ENCODE data around the gene RWDD4.
"Not testable (repeated sequence)": the region's sequence is repeated elsewhere in the genome, so short reads cannot be mapped to it uniquely, and the experiment has no call there.

Gene RWDD4

DNA sequence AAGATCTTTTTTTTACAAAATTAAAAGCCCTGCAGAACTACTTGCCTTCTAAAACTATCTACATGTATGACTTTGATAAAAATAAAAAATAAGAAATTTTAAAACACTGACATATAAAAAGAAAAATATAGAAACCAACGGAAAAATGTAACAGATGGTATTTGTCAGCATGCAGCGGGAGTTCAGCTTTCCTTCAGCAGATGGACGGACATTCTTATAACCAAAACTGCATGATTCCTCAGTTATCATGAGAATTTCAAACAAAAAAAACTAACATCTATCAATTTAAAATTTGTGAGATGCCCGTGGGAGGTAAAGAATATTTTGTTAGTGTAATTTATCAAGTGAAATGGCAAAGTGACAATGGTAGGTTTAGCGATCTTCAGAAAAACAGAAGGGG lies 23.2 kb downstream of the RWDD4 start:
- DNase-seq (ENCODE audit: low read depth, low spot score) = no peak

DNA sequence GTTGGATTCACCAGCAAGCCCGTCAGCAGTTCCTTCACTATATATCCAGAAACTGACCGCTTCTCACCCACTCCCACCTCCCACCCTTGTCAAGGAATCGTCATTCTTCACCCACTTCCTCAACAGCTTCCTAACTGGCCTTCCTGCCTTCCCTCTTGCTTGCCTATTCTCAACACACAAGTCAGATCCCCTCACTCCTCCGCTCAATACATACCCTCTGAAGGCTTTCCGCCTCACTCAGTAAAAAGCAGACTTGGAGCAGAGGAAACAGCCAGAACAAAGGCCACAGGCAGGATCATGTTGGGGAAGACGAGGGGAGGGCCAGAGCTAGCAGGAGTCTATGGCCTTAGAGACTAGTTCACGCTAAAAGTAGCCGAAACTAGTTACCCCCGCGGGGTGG lies 23.7 kb downstream of the RWDD4 start:
- peak; percentile 72 for DNase-seq (ENCODE audit: low read depth, low spot score)

DNA sequence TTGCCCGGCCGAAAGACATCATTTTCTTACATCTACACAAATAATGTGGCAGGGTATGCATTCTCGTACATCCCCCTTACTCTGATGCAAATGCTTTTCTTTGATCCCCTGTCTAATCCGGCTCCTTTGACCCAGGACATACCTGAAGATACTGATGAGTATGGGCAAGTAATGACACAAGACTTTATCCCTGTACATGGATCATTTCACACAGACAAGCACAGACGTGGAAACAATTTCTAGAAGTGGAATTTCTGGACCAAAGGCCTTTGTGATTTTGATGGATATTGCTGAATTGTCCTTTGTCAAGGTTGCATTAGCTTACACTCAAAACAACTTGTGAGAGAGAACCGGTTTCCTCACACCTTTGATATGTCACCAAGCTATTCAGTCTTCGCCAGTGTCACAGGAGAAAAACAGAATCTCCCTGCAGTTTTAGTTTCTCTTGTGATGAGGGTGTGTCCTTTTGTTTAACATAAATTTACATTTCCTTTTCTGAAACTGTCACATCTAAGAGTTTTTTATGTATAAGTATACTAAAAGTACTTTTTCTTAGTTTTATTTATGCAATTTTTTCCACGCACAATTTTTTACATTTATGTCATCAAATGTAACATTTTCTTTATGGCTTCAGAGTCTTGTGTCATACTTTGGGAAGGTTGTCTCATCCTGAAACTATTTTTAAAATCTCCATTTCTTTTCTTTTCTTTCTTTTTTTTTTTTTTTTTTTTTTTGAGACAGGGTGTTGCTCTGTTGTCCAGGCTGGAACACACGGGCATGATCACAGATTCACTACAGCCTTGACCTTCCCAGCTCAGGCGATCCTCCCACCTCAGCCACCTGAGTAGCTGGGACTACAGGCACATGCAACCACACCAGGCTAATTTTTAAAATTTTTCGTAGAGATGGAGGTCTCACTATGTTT lies 25.2 kb downstream of the RWDD4 start:
- no peak for DNase-seq (ENCODE audit: low read depth, low spot score)

DNA sequence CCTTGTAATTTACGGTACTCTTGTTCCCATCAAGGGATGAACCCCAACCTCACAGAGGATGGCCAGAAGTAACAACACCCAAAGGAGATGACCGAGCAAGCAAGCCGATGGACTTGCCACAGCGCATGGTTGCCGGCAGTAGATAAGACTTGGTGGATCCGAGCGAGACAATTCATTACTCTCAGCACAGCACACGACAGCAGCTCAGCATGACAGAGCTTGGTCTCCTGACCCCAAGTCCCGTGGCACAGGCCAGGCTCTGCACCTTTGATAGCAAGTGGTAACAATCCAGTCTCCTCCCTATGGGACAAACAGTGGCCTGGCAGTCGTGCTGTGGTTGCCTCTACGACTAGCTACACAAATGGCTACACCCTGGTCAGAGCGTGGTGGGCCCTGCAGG lies 26.3 kb downstream of the RWDD4 start:
- DNase-seq (ENCODE audit: low read depth, low spot score) = no peak

DNA sequence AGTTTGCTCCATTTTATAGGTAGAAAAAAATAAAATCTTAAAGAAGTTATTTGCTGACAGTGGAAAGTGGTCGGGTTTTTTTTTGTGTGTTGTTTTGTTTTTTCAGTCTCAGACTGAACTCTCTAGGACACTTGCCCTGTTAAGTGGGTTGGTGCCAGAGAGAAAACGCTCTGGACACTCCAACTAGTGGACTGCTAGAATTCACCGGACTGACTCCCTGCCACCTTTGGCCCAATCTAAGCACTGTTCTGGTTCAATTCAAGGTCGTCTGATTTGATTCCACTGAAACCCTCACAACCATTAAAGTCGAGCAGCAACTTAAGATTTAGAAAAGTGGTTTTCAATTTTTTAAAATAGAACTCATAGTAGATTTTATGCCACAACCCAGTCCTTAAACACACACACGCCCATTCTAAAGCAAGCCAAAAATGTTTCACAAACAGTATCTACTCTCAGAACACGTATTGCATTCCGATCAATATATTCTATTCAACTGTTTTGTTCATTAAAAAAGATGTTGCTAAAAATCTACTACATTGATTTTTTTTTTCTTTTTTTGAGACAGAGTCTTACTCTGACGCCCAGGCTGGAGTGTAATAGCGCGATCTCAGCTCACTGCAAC lies 27.3 kb downstream of the RWDD4 start:
- no peak for DNase-seq (ENCODE audit: low read depth, low spot score)

DNA sequence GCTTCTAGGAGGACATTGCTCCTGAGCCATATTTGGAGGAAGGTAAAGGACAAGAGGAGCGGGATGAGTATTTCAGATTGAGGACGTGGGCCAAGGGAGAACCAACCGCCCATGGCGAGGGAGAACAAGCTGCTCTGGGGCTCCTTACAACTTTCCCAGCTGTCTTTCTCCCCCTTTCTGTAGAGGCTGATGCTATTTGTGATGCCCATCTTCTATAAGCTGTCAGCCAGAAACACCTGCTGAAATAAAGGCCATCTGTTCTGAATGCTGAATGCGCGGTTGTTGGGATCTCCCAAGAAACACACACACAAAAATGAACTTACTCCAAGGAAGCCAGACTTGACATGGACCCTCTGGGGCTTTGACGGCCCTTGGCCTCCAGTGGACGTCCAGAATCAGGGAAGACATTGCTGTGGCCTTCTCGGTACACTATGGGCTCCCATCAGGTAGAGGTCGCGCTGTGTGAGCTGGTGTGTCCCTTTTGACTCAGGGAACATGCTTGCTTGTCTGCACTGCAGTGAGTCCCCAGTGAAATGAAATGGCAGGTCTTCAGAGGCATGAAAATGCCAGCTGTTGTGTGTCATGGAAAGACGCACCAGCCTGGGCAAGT lies 30.9 kb downstream of the RWDD4 start:
- DNase-seq (ENCODE audit: low read depth, low spot score) = no peak

DNA sequence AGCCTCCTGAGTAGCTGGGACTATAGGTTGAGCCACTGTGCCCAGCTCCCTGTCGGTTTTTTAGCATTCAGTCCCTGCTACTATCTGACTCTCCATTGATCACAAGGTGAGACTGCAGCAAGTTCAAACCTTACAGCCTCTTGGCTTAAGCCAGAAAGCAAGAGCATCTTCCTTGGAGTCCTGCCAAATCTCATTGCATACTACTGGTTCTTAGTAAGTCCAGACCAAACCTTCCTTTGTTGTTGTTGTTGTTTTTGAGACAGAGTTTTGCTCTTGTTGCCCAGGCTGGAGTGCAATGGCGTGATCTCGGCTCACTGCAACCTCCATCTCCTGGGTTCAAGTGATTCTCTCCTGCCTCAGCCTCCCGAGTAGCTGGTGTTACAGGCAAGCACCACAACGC lies 31.7 kb downstream of the RWDD4 start:
- not testable (repeated sequence) for DNase-seq (ENCODE audit: low read depth, low spot score)

DNA sequence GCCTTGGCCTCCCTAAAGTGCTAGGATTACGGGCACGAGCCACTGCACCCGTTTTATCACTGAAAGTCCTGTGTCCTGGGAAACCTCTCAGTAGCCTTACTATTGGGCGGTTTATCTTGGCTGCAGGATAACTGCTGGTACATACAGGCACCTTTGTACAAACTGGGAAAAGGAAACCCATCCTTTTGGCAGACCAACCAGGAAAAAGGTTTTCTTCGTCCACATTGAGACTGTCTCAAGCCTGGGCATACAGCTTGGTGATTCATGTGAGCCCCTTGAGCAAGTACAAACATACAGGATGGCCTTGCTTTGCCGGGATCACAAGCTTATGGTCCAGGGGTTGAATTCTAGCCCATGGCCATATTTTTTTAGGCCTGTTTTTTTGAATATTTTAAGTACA lies 32.8 kb downstream of the RWDD4 start:
- DNase-seq (ENCODE audit: low read depth, low spot score) = no peak

DNA sequence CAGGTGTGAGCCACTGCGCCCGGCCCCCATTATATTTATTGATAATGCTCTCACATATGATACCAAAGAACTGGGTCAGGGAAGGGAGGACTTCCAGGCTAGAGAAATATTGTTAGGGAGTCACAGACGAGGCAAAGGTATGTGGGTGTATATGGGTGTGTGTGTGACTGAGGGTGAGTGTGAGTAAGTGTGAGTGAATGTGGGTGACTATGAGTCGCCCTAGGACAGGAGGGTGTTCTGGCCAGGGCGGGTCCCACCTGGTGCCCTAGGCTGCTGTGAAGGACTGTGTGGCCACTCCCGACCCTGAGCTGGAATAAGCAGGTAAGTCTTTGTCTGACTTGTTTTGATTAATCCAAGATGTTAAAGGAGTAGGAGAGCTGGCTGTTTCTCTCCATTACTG lies 34.4 kb downstream of the RWDD4 start:
- no peak for DNase-seq (ENCODE audit: low read depth, low spot score)

DNA sequence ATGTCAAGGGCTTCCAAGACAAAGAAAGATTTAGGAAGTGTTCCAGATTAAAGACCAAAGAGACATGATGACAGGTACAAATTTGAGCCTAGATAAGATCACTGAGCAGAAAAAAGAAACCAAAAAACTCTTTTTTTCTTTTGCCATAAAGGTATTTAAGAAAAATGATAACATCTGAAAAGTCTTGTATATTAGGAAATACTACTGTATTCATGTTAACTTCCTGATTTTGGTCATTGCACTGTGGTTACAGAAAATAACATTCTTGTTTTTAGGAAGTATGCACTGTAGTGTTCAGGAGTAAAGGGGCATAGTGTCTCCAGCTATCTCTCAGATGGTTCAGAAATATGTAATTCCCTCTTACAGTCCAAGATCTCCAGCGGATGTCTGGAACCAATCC lies 37.1 kb downstream of the RWDD4 start:
- DNase-seq (ENCODE audit: low read depth, low spot score) = no peak

DNA sequence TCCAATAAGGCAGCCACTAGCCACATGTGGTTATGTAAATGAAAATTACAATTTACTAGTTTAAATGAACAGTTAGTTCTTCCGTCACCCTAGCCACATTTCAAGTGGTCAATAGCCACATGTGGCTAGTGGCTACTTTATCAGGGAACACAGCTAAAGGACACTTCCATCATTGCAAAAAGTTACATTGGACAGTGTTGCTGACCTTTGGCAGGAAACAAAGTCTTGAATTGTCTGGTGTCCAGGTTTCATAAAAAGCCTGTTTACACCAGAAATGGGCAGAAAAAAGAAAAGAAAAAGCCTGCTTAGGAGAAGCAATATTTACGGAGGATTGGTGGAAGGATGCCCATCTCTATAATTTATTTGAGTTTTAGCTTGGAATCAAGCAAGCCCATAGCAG lies 38.6 kb downstream of the RWDD4 start:
- DNase-seq (ENCODE audit: low read depth, low spot score) = no peak

DNA sequence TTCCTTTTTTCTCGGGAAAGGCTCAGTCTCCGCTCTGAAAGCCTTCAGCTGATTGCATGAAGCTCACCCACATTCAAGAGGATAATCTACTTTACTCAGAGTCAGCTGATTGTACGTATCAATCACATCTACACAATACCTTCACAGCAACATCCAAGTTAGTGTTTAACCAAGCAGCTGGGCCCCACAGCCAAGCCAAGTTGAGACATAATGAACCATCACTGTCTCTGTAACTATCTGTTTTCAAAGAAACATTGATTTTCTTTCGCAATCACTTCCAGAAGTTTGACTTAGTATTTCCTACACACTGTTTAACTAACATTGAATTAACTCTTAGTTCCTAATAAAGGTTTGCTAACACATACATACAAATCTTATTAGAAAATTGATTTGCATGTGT lies 40.3 kb downstream of the RWDD4 start:
- DNase-seq (ENCODE audit: low read depth, low spot score) = no peak

DNA sequence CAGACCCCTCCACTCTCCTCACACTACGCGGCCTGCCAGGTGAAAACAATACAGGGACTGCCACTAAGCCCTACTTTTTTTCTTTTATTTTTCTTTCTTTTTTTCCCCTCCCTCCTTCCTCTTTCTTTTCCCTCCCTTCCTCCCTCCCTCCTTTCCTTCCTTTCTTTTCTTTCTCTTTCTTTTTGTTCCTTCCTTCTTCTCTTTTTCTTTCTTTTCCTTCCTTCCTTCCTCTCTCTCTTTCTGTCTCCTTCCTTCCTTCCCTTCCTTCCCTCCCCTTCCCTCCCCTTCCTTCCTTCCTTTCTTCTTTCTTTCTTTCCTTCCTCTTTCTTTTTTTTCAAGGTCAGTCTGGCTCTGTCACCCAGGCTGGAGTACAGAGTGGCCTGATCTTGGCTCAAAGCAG lies 41.9 kb downstream of the RWDD4 start:
- no peak for DNase-seq (ENCODE audit: low read depth, low spot score)

DNA sequence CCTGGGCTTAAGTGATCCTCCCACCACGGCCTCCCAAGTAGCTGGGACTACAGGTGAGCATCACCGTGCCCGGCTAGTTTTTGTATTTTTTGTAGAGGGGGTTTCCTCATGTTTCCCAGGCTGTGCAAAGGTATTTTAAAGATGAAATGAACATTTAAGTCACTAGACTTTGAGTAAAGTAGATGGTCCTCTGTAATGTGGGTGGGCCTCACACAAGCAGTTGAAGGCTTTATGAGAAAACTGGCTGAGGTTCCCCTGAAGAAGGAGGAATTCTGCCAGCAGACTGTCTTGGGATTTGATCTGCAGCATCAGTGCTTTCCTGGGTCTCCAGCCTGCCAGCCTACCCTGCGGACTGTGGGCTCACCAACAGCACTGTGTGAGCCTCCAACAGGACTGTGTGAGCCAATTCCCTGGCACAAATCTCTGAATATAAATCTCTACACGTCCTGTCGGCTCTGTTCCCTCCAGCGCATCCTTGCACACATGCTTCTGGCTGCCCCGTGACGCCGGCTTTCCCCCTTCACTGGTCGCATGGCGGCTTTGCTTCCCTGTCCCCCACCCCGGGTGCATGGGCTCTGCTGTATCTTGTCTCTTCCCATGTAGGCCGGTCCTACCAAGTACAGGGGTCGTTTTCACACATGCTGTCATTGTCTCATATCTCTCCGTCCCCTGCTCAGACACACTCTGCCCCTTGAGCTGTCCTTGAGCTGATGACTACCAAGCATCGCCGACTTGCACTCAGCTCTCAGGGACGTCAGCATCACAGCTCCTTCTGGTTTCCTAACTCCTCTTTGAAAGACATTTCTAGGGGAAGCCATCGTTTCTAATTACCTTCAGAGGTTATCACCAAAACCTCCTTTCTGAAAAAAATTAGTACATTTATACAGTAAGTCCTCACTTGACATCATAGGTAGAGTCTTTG lies 46.4 kb downstream of the RWDD4 start:
- DNase-seq (ENCODE audit: low read depth, low spot score) = no peak

DNA sequence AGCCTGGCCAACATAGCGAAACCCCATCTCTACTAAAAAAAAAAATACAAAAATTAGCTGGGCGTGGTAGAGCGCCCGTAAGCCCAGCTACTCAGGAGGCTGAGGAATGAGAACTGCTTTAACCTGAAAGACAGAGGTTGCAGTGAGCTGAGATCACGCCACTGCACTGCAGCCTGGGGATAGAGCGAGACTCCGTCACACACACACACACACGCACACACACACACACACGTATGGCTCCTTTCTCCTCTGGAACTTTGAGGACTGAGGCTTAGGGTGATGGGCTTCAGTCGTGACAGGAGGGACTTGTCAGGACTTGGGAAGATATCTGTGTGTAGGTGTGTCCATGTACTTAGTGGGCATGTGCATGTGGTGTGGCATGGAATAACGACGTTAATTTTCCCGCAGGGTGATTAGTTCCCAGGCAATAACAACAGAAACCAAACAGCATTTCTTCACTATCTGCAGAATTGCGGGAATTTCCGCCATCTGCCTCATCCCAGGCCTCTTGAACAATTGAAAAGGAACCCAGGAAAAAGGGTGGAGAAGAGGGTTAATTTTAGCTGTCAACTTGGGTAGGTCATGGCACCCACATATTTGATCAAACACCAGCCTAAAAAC lies 47.7 kb downstream of the RWDD4 start:
- DNase-seq (ENCODE audit: low read depth, low spot score) = no peak

DNA sequence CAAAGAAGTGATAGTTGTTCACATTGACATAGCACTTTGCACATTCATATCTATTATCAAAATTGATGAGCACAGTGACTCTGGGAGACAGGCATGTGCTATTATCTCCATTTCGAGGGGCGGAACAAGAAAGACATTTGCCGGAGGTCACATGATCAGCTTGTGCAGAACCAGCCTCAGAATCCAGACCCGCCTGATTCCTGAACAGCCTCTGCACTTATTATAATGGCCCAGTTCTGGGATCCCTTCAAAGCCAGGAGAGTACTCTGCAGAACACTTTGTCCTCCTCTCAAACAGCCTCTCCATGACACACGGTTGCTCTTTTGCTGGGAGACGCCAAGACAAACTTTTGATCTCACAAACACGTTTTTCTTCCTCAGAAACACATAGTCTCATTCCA lies 48.4 kb downstream of the RWDD4 start:
- no peak for DNase-seq (ENCODE audit: low read depth, low spot score)

DNA sequence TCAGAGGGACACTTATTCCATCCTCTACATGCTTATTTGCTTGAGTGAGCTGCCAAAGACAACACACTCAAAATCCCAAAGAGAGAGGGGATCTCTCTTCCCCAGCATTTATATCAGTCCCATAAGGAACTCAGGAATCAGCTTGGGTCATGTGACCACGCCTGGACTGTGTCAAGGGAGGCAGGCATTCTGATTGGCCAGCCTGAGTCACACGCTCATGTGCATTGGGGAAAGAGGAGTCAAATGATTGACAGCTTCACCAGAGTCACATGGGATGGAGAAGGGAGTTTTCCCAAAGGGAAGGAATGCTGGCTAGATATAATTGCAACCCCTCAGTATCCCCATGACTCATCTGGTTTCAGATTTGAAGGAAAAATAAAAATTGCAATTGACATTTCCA lies 49.0 kb downstream of the RWDD4 start:
- no peak for DNase-seq (ENCODE audit: low read depth, low spot score)

DNA sequence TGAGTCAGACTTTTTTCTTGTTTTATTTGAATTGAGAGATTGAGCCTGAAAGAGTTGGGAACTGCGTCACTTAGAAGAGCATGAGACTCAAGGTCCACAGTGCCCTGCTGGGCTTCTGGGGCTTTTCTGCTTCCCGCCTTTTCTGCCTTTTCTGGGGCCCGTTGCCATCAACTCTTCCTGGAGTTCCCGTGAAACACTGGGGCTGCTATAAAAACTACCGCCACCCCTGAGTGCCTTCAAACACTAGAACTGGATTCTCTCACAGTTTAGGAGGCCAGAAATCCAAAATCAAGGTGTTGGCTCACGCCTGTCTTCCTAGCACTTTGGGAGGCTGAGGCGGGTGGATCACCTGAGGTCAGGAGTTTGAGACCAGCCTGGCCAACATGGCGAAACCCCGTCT lies 49.8 kb downstream of the RWDD4 start:
- DNase-seq (ENCODE audit: low read depth, low spot score) = no peak

DNA sequence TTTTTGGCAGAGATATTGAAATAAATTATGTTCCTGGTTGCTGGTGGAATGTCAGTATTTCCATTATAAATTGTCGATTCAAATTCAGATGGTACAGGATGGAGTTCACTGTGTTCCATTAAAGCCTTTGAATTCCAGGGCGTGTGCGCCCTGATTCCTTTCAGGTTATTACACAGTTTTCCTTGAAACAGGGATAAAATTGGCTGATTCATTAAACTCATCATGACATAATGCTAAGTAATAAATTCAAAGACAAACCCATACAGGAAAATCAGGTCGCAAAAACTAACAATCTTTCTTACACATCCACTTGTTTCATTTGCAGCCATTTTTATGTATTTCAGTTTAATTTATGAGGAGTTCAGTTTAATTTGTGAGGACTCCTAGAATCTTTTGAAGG lies 51.1 kb downstream of the RWDD4 start:
- DNase-seq (ENCODE audit: low read depth, low spot score) = no peak

DNA sequence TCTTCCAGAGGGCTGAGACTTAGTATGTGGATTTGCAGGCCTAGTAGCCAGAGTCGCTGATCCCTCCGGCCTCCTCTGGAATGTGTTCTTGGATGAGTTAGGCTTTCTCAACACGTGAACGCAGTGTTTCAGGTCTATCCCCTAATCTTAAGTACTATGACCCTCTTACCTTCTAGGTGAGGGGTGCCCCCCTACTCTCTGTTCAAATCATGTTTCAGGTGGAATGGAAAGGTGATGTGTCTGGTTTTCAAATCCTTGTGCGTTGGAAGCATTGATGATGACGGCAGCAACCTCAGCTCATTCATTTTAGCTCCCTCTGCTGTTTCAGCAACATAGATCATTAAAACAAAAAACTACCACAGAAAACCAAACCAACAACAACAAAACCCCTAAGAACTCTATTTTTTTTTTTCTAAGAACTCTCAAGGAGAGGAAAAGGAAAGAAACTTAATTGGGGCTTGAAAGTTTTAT lies 56.4 kb downstream of the RWDD4 start:
- DNase-seq (ENCODE audit: low read depth, low spot score) = peak; percentile 53

DNA sequence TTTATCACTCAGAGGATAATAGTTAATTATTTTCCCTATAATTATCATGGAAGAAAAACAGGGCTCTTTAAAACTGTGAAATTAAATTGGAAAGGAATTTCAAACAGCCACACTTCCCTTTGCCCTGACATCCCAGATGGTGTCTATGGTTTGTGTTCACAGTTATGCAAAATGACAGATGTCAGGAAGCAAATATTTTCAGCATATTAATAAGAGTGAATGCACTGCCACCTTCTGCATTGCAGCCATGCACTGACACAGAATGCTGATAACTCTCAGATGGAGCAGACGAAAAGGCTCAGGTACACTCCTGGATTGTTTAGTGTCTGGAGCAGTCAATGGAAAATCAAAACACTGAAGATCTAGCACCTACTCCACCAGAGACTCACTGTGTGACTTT lies 57.6 kb downstream of the RWDD4 start:
- DNase-seq (ENCODE audit: low read depth, low spot score) = no peak
